Endothelial cell of umbilical vein (primary cell): Measurements from ENCODE around the gene SDF4. TPM values are rescaled to one million over a fixed set of nuclear protein-coding genes. Genes with fewer than 3 reads are reported as not detected.

Experiments used
- BruUV-seq: library from RNA; stranded (reverse); fragments of 400-500 nt; replicated peaks from 2 replicates; lab custom pipeline; 2021; lab: Mats Ljungman, UMichigan
- CTCF ChIA-PET: fragments of 300-600, 350-600 bp; sonication (Branson Sonifier 250); formaldehyde crosslinking; loops from one replicate; lab custom pipeline; 2021; ENCODE audit warnings: antibody characterized with exemption, inconsistent platforms; lab: Charles Lee
- POLR2A ChIA-PET: fragments of 300-600, 350-600 bp; sonication (Branson Sonifier 250); formaldehyde crosslinking; loops from one replicate; lab custom pipeline; 2021; ENCODE audit warnings: antibody characterized with exemption, inconsistent platforms; lab: Charles Lee
- DNase-seq: peaks from one replicate; pipeline ENCODE4 v3.0.0-alpha.2; 2011; ENCODE audit warnings: low read depth, low spot score
- FAIRE-seq: peaks from 2 replicates; lab custom pipeline; 2011; peaks lifted over from hg19 to GRCh38; lab: Jason Lieb, UNC
- H2AFZ ChIP-seq: 2 replicates; pipeline ENCODE4 v1.6.0; 2012; ENCODE audit warnings: low read depth, low read length, control low read depth, inconsistent platforms
- H3K27ac ChIP-seq: 2 replicates; pipeline ENCODE4 v1.5.1; 2011; ENCODE audit warnings: low read depth, mild to moderate bottlenecking, control low read depth, low read length, moderate library complexity; ENCODE audit not compliant: insufficient read depth
- H3K27me3 ChIP-seq, 2 experiments: 2 replicates each; pipeline versions ENCODE4 v1.6.0 to v1.6.1; 2011; ENCODE audit warnings: low read length in 2 of 2, mixed read lengths in 1 of 2; ENCODE audit not compliant: control insufficient read depth in 2 of 2, insufficient read depth in 2 of 2
- H3K36me3 ChIP-seq, 2 experiments: 2 replicates in 1 of 2; 3 replicates in 1 of 2; pipeline ENCODE4 v1.5.1; 2011; ENCODE audit warnings: low read length in 2 of 2, mild to moderate bottlenecking in 1 of 2, moderate library complexity in 1 of 2; ENCODE audit not compliant: control insufficient read depth in 2 of 2, insufficient read depth in 2 of 2; ENCODE audit errors: extremely low read depth in 1 of 2
- H3K4me1 ChIP-seq: 3 replicates; pipeline ENCODE4 v1.5.1; 2011; ENCODE audit warnings: mild to moderate bottlenecking, low read length; ENCODE audit not compliant: control insufficient read depth, insufficient read depth; ENCODE audit errors: extremely low read depth
- H3K4me2 ChIP-seq: 2 replicates; pipeline ENCODE4 v1.6.1; 2011; ENCODE audit warnings: low read length, control low read depth, mixed read lengths; ENCODE audit not compliant: insufficient read depth
- H3K4me3 ChIP-seq, 3 experiments: fragments of 200-600 bp in 1 of 3; sonication (generic), shearing (Covaris generic) in 1 of 3; replicated peaks in 1 of 3; 2 replicates each; pipeline ENCODE4 v1.5.1; 2011 to 2016; ENCODE audit warnings: control low read depth in 3 of 3, low read length in 3 of 3, mild to moderate bottlenecking in 2 of 3, inconsistent platforms in 1 of 3, low read depth in 1 of 3, moderate library complexity in 1 of 3; ENCODE audit not compliant: insufficient read depth in 1 of 3
- H3K79me2 ChIP-seq: 2 replicates; pipeline ENCODE4 v1.6.0; 2012; ENCODE audit warnings: low read length, inconsistent platforms; ENCODE audit not compliant: control insufficient read depth, insufficient read depth
- H3K9ac ChIP-seq: replicated peaks from 2 replicates; pipeline ENCODE3; 2011; ENCODE audit warnings: low read length, control low read depth; ENCODE audit not compliant: insufficient read depth; ENCODE audit errors: extremely low read depth
- H3K9me1 ChIP-seq: replicated peaks from 3 replicates; pipeline ENCODE4 v1.6.0; 2011; ENCODE audit warnings: mild to moderate bottlenecking, low read length; ENCODE audit not compliant: control insufficient read depth, insufficient read depth; ENCODE audit errors: extremely low read depth
- H3K9me3 ChIP-seq: replicated peaks from 2 replicates; pipeline ENCODE4 v1.5.1; 2012; ENCODE audit warnings: low read length, inconsistent platforms; ENCODE audit not compliant: control insufficient read depth, insufficient read depth
- H4K20me1 ChIP-seq: replicated peaks from 2 replicates; pipeline ENCODE3; 2011; ENCODE audit warnings: mild to moderate bottlenecking, low read length; ENCODE audit not compliant: control insufficient read depth, insufficient read depth; ENCODE audit errors: extremely low read depth
- CTCF ChIP-seq, 2 donors: IDR thresholded peaks; 1 replicate in 1 of 2; 2 replicates in 1 of 2; pipeline ENCODE4 v1.5.1; 2011; ENCODE audit warnings: low read length in 2 of 2, mild to moderate bottlenecking in 2 of 2, moderate library complexity in 2 of 2, control low read depth in 1 of 2, inconsistent platforms in 1 of 2, low read depth in 1 of 2; ENCODE audit not compliant: insufficient read depth in 1 of 2; ENCODE audit errors: extremely low read depth in 1 of 2
- EZH2 ChIP-seq: IDR thresholded peaks from 2 replicates; pipeline ENCODE4 v1.6.1; 2012; ENCODE audit warnings: borderline replicate concordance, low read depth, mild to moderate bottlenecking, moderate library complexity, low read length, inconsistent platforms; ENCODE audit not compliant: severe bottlenecking
- FOS ChIP-seq: IDR thresholded peaks from 2 replicates; pipeline ENCODE4 v1.6.1; 2011; ENCODE audit warnings: mild to moderate bottlenecking, low read length, moderate library complexity, borderline replicate concordance; ENCODE audit not compliant: insufficient read depth
- GATA2 ChIP-seq: IDR thresholded peaks from 2 replicates; pipeline ENCODE4 v1.7.0; 2011; ENCODE audit warnings: low read depth, mild to moderate bottlenecking, moderate library complexity, mixed read lengths, low read length; ENCODE audit not compliant: insufficient read length, insufficient read depth
- JUN ChIP-seq: IDR thresholded peaks from 2 replicates; pipeline ENCODE4 v1.6.1; 2011; ENCODE audit warnings: borderline replicate concordance, low read depth; ENCODE audit not compliant: insufficient read length, insufficient read depth
- MAX ChIP-seq: IDR thresholded peaks from 2 replicates; pipeline ENCODE4 v1.6.1; 2011; ENCODE audit not compliant: insufficient read depth, insufficient read length
- MYC ChIP-seq: IDR thresholded peaks from one replicate; pipeline ENCODE4 v1.6.1; 2011; ENCODE audit warnings: mild to moderate bottlenecking, low read depth, low read length
- POLR2A ChIP-seq: IDR thresholded peaks from 2 replicates; pipeline ENCODE4 v1.6.1; 2012; ENCODE audit warnings: low read depth, mild to moderate bottlenecking, control low read depth, low read length
- POLR2AphosphoS5 ChIP-seq: IDR thresholded peaks from 2 replicates; pipeline ENCODE4 v1.6.1; 2012; ENCODE audit warnings: low read depth, mild to moderate bottlenecking, control low read depth, low read length, moderate library complexity; ENCODE audit not compliant: insufficient read depth
- dilution Hi-C: fragments of 300-500 bp; cut with MboI; formaldehyde crosslinking; loops from one replicate; pipeline ENCODE4 v1.15.0; 2019; ENCODE audit warnings: low sequenced_read_pairs; ENCODE audit not compliant: extremely low pct_ligation_motif_present
- intact Hi-C: fragments of 100-400 bp; cut with micrococcal nuclease; formaldehyde crosslinking; loops from one replicate; pipeline ENCODE4 v1.10.0; 2022
- polyA plus RNA-seq, 4 experiments: library from polyadenylated mRNA; depleted of rRNA in 3 of 4; stranded (reverse) in 3 of 4; unstranded in 1 of 4; fragments of >200 nt; gene quantifications; 2 replicates each; pipeline versions ENCODE4 v1.2.1 to v1.2.3, GENCODE V29; 2011 to 2012; ENCODE audit warnings: missing spikeins in 1 of 4
- total RNA-seq: library from RNA; stranded (reverse); gene quantifications from 2 replicates; pipeline ENCODE4 v1.2.3, GENCODE V29; 2021

Gene SDF4
- total and polyA plus RNA-seq, 2 donors (not counting 3 experiments of a cell fraction or from before 2014, with no cell fraction given), result 175 to 185 TPM

- Histone ChIP-seq H3K9me3 (no peaks in the 10 kb centered on the region), H3K9me1 (no peaks in the 10 kb centered on the region), H3K27me3 (no peaks in the 10 kb centered on the region), H3K9ac (no peak overlapping the region), H4K20me1 (no peaks in the 10 kb centered on the region), H3K4me2 (no peak overlapping the region), H2AFZ (no peak overlapping the region), H3K4me3 (no peak overlapping the region), H3K27ac (no peak overlapping the region), H3K79me2 (peaks cover 34% of the 10 kb centered on the region), H3K4me1 (no peaks in the 10 kb centered on the region), H3K36me3 (peaks cover 6 to 48% of the 10 kb centered on the region in 2 experiments)
- CTCF ChIA-PET, result no interaction called here
- POLR2A ChIA-PET, result no interaction called here
- TF ChIP-seq MAX (no peak), FOS (no peak), EZH2 (no peak), CTCF (IDR thresholded peaks at IDR 0.05; ENCODE audit: extremely low read depth in 1 of 2, insufficient read depth in 1 of 2, low read depth in 1 of 2, low read length in 2 of 2) (no peak), GATA2 (no peak), MYC (no peak), JUN (no peak), POLR2AphosphoS5 (no peak), POLR2A (no peak)
- DNase-seq (no peak), FAIRE-seq (no peak)
- intact Hi-C loops, result no loop called here
- dilution Hi-C loops, result no loop called here
- BruUV-seq, result no TSS peak
Measured at GRCh38 chr1:1223891-1224290, 7.9 kb downstream of the SDF4 start.
